SH-SY5Y (cell line): ENCODE results near the gene HSPG2.

Experiments
- GATA2 ChIP-seq: IDR thresholded peaks from 2 replicates; pipeline ENCODE4 v1.6.1; 2011; ENCODE audit warnings: mild to moderate bottlenecking, low read depth, low read length
- GATA3 ChIP-seq: IDR thresholded peaks from 2 replicates; pipeline ENCODE4 v1.6.1; 2011; ENCODE audit warnings: low read depth, mild to moderate bottlenecking, low read length, moderate library complexity

GRCh38 chr1:21869620-21870121 lies 67.4 kb downstream of the HSPG2 start:
- TF ChIP-seq GATA2 (no peak), GATA3 (no peak)
